GM19099 (cell line): Measurements from ENCODE around the gene L1CAM.

Source experiments
- POLR2A ChIP-seq: IDR thresholded peaks from 3 replicates; pipeline ENCODE4 v1.6.1; 2011; ENCODE audit warnings: low read depth; ENCODE audit not compliant: insufficient read length; ENCODE audit errors: extremely low read depth

Gene L1CAM

GRCh38 chrX:153889123-153889522 is 3.1 kb upstream of the L1CAM start:
- TF ChIP-seq POLR2A: no peak

DNA sequence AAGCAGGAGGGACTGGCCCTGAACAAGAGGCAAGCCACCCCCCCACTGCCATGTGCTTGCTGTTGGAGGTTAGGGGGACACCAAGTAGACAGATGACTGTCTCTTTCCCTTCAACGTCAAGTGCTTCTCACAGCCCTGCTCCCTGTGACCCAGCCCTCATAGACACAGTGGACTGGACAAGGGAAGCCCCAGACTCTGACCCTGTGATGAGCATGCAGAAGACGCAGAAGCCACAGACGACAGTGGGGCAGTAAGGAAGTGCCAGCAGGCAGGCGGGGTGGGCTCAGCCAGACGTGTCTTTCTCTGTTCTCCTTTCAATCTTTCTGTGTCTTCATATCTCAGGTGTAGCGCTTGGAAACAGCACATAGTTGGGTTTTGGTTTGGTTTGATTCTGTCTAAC is 2.4 kb upstream of the L1CAM start:
- TF ChIP-seq POLR2A: no peak

DNA sequence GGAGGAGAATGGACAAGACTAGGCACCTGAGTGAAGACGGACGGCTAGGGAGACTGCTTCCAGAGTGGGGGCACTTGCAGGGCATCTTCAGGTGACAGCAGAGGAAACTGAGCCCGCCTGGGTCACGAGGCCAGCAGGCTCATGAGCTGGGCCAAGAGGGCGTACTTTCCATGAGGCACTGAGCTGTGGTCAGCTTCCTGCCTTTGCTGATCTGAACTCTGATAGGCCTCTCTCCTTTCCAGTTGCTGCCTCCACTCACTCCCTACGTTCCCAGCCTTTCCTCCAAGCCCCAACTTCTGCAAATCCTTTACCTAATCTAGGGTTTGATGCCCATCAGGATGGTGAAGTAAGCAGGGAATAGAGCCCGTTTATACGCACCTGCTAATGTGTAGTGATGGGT is 1.4 kb upstream of the L1CAM start:
- no peak for TF ChIP-seq POLR2A

GRCh38 chrX:153886915-153887314 is 942 bp upstream of the L1CAM start:
- TF ChIP-seq POLR2A: no peak

DNA sequence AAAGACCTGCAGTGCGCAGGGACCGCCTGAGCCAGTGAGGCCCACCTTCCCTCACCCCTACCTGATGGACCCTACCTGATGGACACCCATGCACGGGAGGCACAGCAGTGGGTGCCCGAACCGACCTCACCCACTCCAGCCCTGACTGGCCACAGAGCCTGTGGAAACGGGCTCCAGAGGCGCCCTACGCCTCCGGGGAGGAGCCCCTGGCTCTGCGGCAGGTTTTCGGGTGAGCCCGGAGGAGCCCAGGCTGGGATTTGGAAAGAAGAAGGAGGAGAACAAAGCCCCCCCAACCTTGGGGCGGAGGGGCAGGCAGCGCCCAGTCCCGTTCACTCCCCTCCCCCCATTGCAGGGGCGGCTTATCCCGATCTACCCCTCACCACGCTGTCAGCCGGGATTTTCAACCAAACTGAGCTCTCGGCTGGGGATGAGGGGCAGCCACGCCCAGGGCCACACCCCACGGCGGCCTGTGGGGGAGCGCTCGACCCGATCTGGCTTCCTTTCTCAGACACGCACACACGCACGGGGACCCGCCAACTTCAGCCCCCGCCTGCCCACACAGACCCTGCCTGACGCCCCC is 675 bp downstream of the L1CAM start:
- TF ChIP-seq POLR2A: no peak

DNA sequence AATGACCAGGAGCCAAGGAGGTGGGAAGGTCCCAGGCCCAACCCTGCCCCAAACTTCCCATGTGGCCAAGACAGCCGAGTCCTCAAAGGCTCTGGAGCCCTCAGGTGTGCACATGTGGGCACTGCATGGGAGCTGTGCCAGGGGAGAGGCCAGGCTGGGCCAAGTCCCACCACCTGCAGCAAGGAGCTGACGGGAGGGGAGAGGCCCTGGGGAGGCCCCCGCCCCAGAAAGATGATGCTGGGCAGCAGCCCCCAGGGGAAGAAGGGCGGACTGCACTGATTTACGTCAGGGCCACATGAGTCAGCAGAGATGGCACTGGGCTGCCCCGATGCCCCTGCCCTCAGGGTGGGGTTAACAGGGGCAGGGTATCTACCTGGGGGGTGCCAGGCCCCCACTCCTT is 1.4 kb downstream of the L1CAM start:
- TF ChIP-seq POLR2A: no peak

DNA sequence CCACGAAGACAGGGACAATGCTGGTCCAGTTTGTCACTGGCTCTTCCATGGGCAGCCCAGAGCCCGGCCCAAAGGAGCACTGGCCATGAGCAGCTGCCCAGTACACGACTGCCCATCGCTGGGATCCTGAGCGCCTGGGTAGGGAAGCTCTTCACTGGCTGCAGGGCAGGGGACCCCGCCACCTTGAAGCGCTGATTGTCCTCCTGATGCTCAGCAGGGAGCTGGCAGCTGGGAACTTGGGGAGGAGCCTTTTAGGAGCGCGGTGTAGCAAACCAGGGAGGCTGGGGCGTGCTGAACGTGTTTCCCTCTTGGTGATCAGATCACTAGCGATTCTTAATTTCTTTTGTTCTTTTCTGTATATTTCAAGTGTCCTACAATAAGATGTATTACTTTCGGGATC is 1.8 kb downstream of the L1CAM start:
- no peak for TF ChIP-seq POLR2A

DNA sequence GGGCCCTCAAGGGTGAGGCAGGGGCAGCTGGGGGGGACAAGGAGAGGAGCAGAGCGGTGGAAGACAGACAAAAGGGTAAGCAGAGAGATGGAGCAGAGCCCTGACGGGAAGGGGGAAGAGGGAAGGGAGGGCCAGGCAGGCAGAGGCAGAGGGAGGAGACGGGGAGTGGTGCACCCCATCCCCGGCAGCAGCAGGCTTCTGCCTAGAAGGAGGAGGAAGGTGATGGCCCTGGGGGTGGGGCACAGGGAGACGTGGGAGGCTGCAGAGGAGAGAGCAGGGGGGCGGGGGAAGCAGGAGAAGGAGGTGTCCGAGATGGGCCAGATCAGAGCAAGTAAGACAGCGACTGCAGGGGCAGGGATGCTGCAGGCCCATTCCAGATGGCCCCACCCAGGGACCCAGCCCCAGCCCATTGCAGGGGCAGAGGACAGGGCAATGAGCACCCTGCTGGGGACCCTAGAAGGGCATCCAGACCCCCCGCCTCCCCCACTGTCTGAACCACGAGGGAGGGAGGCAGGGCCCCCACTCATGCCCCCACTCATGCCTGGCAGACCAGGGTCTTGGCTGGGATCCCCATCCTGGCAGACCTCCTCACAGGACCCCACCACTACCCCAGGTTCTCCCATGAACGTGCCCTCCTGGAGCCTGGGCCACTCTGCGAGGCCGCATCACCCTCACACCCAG is 2.7 kb downstream of the L1CAM start:
- TF ChIP-seq POLR2A: no peak

DNA sequence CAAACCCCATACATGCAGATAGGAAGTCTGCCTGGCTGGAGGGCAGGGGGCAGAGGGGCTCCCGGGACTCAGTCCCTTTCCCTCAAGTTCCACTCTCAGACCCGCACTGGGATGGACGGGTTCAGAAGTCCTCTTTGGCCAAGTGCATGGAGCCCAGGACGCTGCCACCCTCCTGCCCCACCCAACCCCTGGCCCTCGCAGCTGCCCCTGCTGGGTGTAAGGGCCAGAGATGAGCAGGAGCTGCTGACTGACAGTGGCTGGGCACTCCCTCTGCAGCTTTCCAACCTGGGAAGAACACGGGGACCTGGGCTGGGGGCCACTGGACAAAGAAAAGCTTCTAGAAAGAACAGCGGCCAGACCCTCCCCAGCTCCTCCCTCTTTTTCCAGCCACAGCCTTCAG is 3.4 kb downstream of the L1CAM start:
- no peak for TF ChIP-seq POLR2A

GRCh38 chrX:153882086-153882498 is 3.9 kb downstream of the L1CAM start:
- TF ChIP-seq POLR2A: no peak

- TF ChIP-seq POLR2A: no peak
Measured at GRCh38 chrX:153881281-153881680, 4.7 kb downstream of the L1CAM start.

DNA sequence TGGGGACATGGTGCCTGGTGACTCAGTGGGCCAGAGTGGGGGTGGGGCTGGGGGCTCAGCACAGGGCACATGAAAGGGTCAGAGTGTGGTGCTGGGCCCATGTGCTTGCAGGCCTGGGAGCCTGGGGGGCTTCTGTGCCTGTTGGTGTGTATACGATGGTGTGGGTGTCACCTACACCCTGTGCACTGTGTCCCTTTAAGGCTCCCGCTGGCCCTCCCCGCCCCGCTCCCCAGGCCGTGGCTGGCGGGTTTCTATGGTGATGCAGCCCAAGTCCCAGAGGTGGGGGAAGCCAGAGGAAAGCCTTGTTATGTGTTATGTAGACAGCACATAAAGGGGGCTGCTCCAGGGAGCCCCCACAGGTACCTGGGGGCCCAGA is 5.5 kb downstream of the L1CAM start:
- no peak for TF ChIP-seq POLR2A

DNA sequence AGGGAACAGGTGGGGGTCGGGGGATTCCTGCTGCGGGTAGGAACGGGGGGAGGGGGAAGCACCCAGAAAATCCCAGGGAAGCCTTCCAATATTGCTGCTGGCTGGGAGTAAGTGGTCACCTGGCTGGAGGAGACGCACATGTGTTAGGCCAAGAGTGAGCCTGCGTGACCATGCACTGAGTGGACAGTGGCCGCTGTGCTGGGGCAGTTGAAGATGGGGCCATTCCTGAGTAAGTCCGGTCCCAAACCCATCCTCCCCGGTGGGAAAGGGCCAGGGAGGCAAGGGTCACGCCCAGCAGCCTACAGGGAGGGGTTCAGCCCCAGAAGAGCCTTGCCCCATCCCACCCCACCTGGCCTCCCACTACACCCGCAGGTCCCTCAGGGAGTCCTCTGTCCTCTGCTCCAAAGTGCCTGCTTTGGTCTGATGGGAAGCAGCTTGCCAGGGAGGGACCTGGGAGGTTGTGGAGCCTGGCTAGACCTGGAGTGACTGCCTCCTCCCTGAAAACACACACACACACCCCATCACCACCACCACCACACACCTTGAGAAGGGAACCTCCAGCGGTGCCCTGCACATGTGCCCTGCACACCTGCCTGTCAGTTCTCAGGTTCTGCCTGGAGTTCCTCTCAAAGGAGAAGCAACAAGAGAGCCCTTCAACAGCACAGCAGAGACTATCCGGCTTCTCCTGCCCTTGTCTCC is 6.1 kb downstream of the L1CAM start:
- TF ChIP-seq POLR2A: no peak

DNA sequence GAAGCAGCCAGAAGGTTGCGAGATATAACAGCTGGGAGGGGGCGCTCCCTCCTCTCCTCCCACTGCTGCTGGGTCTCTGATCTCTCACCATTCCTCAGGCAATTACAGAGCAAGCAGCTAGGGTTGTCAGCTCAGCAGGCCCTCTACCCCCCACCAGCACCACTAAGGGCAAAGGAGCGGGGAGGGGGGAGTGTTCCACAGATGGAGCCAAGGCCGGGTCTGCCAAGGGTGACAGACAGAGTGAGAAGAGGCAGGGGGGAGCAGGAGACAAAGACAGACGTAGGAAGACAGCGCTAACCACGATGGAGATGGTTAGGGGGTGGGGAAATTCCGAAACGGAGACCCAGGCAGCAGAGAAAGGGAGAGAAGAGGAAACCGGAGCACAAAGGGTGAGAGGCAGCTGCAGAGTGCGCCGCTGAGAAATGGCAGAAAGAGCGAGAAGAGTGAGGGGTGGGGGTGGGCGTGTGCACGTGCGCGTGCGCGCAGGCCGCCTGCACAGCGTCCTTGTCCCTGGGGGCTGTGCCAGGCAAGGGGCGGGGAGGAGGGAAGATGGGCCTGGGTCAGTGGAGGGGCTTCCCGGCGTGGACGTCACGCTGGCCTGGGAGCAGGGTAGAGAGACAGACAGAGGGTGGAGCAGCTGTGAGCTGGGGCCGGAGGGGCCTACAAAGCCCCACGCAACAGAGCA is 6.9 kb downstream of the L1CAM start:
- TF ChIP-seq POLR2A: no peak

- no peak for TF ChIP-seq POLR2A
Measured at GRCh38 chrX:153878345-153878744, 7.6 kb downstream of the L1CAM start.
